Mesothelial cell of epicardium (in vitro differentiated cells): ENCODE data around the gene ANKRD44. TPM values are rescaled to one million over a fixed set of nuclear protein-coding genes. Genes with fewer than 3 reads are reported as not detected.

Experiments used
- DNase-seq, 2 experiments: peaks; one replicate each; pipeline ENCODE4 v3.0.0; 2021; ENCODE audit warnings: low spot score in 2 of 2; ENCODE audit not compliant: unreplicated experiment in 2 of 2
- H3K27ac Mint-ChIP-seq: 2 replicates; pipeline ENCODE4 v1.8.0; 2021; ENCODE audit warnings: mixed read lengths
- H3K27me3 Mint-ChIP-seq: 2 replicates; pipeline ENCODE4 v1.8.0; 2021; ENCODE audit warnings: low read depth, mixed read lengths
- H3K36me3 Mint-ChIP-seq: 2 replicates; pipeline ENCODE4 v1.8.0; 2021; ENCODE audit warnings: mixed read lengths
- H3K4me1 Mint-ChIP-seq: 2 replicates; pipeline ENCODE4 v1.8.0; 2021; ENCODE audit warnings: mixed read lengths
- H3K4me3 Mint-ChIP-seq: 2 replicates; pipeline ENCODE4 v1.8.0; 2021; ENCODE audit warnings: mild to moderate bottlenecking, moderate library complexity, mixed read lengths
- H3K9me3 Mint-ChIP-seq: 2 replicates; pipeline ENCODE4 v1.8.0; 2021; ENCODE audit warnings: mixed read lengths
- total RNA-seq: library from RNA; stranded (reverse); gene quantifications from 3 replicates; pipeline ENCODE4 v1.2.1, GENCODE V29; 2021
- TF ChIP-seq, protein P1 (sequence below): fragments of 200-600 bp; sonication (generic); IDR thresholded peaks from one replicate; pipeline ENCODE4 v1.5.0; 2021; ENCODE audit warnings: antibody characterized with exemption; ENCODE audit not compliant: unreplicated experiment

The ANKRD44 gene
- total RNA-seq, 1 donor from 2014 or later: 10.4 TPM

- DNase-seq: no peak
- no peaks in the 10 kb centered on the region for H3K9me3 Mint-ChIP-seq
- H3K4me1 Mint-ChIP-seq: peaks cover 44% of the 10 kb centered on the region
- H3K27ac Mint-ChIP-seq: peak overlapping the region; percentile 77
- TF ChIP-seq, protein P1, sequence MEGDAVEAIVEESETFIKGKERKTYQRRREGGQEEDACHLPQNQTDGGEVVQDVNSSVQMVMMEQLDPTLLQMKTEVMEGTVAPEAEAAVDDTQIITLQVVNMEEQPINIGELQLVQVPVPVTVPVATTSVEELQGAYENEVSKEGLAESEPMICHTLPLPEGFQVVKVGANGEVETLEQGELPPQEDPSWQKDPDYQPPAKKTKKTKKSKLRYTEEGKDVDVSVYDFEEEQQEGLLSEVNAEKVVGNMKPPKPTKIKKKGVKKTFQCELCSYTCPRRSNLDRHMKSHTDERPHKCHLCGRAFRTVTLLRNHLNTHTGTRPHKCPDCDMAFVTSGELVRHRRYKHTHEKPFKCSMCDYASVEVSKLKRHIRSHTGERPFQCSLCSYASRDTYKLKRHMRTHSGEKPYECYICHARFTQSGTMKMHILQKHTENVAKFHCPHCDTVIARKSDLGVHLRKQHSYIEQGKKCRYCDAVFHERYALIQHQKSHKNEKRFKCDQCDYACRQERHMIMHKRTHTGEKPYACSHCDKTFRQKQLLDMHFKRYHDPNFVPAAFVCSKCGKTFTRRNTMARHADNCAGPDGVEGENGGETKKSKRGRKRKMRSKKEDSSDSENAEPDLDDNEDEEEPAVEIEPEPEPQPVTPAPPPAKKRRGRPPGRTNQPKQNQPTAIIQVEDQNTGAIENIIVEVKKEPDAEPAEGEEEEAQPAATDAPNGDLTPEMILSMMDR: no peak
- H3K27me3 Mint-ChIP-seq: no peaks in the 10 kb centered on the region
- H3K36me3 Mint-ChIP-seq: no peaks in the 10 kb centered on the region
- H3K4me3 Mint-ChIP-seq: no peak overlapping the region
Measured at GRCh38 chr2:197096649-197097048, 213.9 kb downstream of the ANKRD44 start.

- peak overlapping the region; percentile 54 for H3K27ac Mint-ChIP-seq
- no peak for DNase-seq
- TF ChIP-seq, protein P1: no peak
- no peak overlapping the region for H3K4me3 Mint-ChIP-seq
- H3K36me3 Mint-ChIP-seq: no peaks in the 10 kb centered on the region
- H3K4me1 Mint-ChIP-seq: peaks cover 60% of the 10 kb centered on the region
- no peaks in the 10 kb centered on the region for H3K9me3 Mint-ChIP-seq
- H3K27me3 Mint-ChIP-seq: no peaks in the 10 kb centered on the region
Measured at GRCh38 chr2:197092431-197092830, 218.1 kb downstream of the ANKRD44 start.

GRCh38 chr2:197090742-197091367 lies 219.7 kb downstream of the ANKRD44 start:
- Mint-ChIP-seq H3K4me3 (no peak overlapping the region), H3K9me3 (no peaks in the 10 kb centered on the region), H3K36me3 (no peaks in the 10 kb centered on the region), H3K4me1 (peaks cover 59% of the 10 kb centered on the region), H3K27ac (no peak overlapping the region), H3K27me3 (no peaks in the 10 kb centered on the region)
- TF ChIP-seq, protein P1: no peak
- no peak for DNase-seq

- H3K4me1 Mint-ChIP-seq: peaks cover 57% of the 10 kb centered on the region
- TF ChIP-seq, protein P1: no peak
Measured at GRCh38 chr2:197089655-197090054, 220.9 kb downstream of the ANKRD44 start.

DNA sequence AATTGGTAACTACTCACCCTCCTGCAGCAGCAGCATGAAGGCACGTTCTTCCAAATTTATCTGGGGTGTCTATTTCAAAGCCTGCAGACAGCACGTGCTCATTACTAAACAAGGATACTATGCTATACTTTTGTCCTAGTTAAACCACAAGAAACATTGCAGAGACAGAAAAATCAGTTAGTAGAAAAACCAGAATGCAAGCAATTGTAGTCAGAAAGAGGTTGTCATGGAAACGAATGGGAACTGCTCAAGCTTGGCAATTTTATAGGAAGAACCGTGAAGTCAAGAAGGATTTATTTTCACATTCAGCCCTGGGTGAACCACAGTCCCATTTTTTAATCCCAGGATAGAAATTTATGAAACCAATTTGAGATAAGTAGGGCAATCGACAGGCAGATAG lies 221.9 kb downstream of the ANKRD44 start:
- TF ChIP-seq, protein P1: no peak
- H3K36me3 Mint-ChIP-seq: no peaks in the 10 kb centered on the region
- peak overlapping the region; percentile 86 for H3K27ac Mint-ChIP-seq
- DNase-seq: no peak
- H3K27me3 Mint-ChIP-seq: no peaks in the 10 kb centered on the region
- no peak overlapping the region for H3K4me3 Mint-ChIP-seq
- peaks cover 57% of the 10 kb centered on the region for H3K4me1 Mint-ChIP-seq
- no peaks in the 10 kb centered on the region for H3K9me3 Mint-ChIP-seq

More at GRCh38 chr2:197089655-197090054, 220.9 kb downstream of the ANKRD44 start:
- Mint-ChIP-seq H3K36me3 (no peaks in the 10 kb centered on the region), H3K27me3 (no peaks in the 10 kb centered on the region), H3K27ac (peak overlapping the region; percentile 86), H3K9me3 (no peaks in the 10 kb centered on the region), H3K4me3 (no peak overlapping the region)
- no peak for DNase-seq

- Mint-ChIP-seq H3K27me3 (no peaks in the 10 kb centered on the region), H3K27ac (peak overlapping the region; percentile 62), H3K4me3 (no peak overlapping the region), H3K4me1 (peaks cover 44% of the 10 kb centered on the region), H3K36me3 (no peaks in the 10 kb centered on the region), H3K9me3 (no peaks in the 10 kb centered on the region)
- TF ChIP-seq, protein P1: no peak
- no peak for DNase-seq
Measured at GRCh38 chr2:197086500-197086899, 224.1 kb downstream of the ANKRD44 start.
